Esophagus squamous epithelium (tissue), 4 donors: Measurements from ENCODE around the gene FBLN5.

Source experiments
- CTCF ChIP-seq, 6 experiments: fragments of 450-650 bp in 4 of 6; fragments of 200-600 bp in 2 of 6; sonication (generic) in 2 of 6; IDR thresholded peaks; one replicate each; pipeline ENCODE4 v1.5.1; 2016 to 2019; ENCODE audit warnings: antibody characterized with exemption in 6 of 6, mild to moderate bottlenecking in 4 of 6, moderate library complexity in 4 of 6
- POLR2A ChIP-seq, 4 donors: fragments of 450-650 bp; IDR thresholded peaks; one replicate each; pipeline ENCODE4 v1.6.1; 2017; ENCODE audit warnings: antibody characterized with exemption in 4 of 4, mild to moderate bottlenecking in 4 of 4, moderate library complexity in 3 of 4

- TF ChIP-seq CTCF (IDR thresholded peaks at IDR 0.05) (no peak), POLR2A (IDR thresholded peaks at IDR 0.05) (no peak)
These were observed 69.2 kb downstream of the FBLN5 start for GRCh38 chr14:91878274-91878673.
